GM19397 (cell line): ENCODE data around the gene NPHS1.
"Not testable (repeated sequence)": the region's sequence is repeated elsewhere in the genome, so short reads cannot be mapped to it uniquely, and the experiment has no call there.

ENCODE experiments used
- ATAC-seq: cut with Tn5 transposase; IDR thresholded peaks from one replicate; pipeline ENCODE4 v1.9.1; 2021; ENCODE audit warnings: mild to moderate bottlenecking, moderate library complexity; ENCODE audit not compliant: unreplicated experiment

Gene NPHS1

DNA sequence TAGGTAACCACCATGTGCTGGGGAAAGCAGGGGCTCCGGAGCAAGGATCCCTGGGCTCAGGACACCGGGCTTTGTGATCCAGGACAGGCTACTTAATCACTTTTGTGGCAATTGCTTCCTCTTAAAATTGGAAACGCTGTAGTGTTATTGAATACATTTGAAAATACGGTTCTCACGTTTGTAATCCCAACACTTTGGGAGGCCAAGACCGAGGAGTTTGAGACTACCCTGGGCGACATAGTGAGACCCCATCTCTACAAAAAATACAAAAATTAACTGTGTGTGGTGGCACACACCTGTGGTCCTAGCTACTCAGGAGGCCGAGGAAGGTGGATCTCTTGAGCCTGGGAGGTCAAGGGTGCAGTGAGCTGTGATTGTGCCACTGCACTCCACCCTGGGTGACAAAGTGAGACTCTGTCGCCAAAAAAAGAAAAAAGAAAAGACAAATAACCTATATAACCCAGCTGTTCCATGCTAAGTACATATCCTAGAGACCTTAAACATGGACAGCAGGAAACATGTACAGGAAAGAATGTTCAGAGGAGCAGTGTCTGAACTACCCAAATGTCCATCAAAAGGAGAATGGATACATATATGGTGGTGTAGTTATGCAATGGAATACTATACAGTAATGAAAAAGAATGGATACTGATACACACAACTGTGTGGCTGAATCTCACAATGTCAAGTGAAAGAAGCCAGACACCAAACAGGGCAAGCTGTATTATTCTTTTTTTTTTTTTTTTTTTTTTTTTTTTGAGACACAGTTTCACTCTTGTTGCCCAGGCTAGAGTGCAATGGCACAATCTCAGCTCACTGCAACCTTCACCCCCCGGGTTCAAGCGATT, 39.0 kb downstream of the NPHS1 start:
- ATAC-seq, result no peak

DNA sequence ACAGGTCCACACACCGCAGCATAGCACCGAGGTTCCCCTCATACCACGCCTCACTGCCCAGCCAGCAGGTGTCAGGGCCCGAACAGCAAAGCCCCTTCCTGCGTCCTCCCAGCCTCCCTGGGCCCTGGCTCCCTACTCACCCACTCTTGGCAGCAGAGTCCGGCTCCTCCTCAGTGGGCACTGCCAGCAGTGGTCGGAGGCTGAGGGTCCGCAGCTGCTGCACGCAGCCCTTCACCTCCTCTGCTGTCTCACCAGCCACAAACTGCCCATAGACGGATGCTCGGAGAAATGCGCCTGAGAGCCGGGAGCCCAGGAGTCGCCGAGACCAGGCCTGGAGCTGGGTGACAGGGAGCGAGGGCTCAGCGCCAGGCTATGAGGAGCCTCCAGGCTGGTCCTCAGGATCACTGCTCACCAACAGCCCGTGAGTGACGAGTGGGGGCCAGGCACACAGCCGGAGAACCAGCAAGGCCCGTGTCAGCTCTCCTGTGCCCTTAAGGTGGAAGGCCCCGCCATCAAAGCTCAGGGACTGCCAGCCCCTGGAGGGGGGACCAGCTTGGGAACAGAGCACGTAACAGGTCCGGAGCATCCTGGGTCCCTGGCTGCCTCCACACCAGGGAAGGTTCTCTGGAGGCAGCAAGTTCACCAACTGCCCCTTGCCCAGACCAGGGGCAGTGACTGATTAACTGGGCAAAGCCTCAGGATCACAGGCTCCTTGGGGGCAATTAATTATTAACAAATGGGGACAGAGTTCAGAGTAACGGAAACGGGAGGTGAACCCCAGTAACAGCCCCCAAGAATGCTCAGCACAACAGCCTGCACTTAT, 39.9 kb downstream of the NPHS1 start, which contains the start of gene PRODH2:
Gene PRODH2, minus strand, starts transcription at position 626 of the 823 bp plus-strand sequence. Its CDS starts 40 bp downstream, at position 586.
- ATAC-seq, result no peak

DNA sequence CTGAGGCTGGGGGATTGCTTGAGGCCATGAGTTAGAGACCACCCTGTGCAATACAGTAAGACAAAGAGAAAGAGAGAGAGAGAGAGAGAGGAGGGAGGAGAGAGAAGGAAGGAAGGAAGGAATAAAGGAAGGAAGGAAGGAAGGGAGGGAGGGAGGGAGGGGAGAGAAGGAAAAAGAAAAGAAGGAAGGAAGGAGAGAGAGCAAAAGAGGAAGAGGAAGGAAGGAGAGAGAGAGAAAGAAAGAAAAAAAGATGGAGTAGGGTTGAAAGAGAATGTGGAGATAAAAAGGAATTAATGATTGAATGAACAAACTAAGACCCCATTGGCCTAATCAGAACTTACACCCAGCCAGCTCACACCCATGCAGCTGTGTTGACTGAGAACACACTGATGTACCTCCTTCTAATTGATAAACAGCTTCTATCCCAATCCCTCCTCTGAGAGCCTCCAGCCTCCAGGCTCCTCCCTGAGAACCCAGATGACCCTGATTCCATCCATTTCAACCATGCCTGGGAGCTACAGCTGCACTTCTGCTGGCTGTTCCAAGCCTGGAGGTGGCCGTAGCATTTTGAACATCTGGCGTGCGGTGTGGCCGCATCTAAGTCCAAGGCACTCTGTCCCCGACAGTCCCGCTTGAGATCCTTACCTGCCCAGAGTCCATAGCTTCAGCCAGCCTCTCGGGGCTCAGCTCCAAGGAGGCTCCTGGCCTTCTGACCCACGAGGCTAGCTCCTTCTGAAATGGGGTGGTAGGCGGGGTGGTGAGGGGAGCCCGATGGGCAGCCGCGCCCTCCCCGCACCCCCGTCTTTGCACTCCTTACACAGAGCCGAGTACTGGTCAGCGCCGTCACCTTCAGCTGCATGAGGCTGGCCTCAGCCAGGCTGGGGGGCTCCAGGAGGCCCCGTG, 40.7 kb downstream of the NPHS1 start:
- no peak for ATAC-seq

DNA sequence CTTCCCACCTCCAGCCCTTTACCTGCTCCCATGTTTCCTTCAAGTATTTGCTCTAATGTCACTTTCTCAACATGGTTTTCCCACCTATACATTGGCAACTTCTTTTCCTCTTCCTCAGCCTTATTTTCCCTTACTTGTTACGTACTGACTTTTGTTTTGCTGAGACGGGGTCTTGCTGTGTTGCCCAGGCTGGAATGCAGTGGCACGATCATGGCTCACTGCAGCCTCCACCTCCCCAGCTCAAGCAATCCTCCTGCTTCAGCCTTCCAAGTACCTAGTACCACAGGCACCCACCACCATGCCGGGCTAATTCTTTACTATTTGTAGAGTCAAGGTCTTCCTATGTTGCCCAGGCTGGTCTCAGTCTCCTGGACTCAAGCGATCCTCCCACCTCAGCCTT, 44.7 kb downstream of the NPHS1 start:
- no peak for ATAC-seq

GRCh38 chr19:35806597-35806996, 45.7 kb downstream of the NPHS1 start:
- no peak for ATAC-seq

DNA sequence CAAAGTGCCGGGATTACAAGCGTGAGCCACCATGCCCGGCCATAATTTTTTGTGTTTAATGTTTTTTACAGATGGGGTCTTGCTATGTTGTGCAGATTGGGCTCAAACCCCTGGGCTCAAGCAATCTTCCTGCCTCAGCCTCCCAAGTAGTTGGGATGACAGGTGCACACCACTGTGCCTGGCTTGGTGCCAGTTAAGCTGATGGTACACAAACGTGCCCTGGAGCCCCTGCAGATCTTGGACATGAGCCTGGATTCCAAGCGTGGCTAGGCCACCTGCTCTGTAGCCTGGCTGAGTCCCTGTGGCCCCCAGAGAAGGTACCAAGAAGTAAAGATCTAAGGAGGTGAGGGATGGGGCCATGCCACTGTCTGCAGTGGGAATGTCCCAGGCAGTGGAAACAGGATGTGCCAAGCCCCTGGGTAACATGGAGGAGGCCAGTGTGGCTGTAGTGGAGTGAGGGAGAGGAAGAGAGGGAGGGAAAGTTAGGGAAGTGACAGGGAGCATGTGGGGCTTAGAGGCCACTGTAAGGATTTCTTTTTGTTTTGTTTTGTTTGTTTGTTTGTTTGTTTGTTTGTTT, 46.7 kb downstream of the NPHS1 start:
- no peak for ATAC-seq

GRCh38 chr19:35801828-35802227, 50.5 kb downstream of the NPHS1 start:
- ATAC-seq, result no peak

DNA sequence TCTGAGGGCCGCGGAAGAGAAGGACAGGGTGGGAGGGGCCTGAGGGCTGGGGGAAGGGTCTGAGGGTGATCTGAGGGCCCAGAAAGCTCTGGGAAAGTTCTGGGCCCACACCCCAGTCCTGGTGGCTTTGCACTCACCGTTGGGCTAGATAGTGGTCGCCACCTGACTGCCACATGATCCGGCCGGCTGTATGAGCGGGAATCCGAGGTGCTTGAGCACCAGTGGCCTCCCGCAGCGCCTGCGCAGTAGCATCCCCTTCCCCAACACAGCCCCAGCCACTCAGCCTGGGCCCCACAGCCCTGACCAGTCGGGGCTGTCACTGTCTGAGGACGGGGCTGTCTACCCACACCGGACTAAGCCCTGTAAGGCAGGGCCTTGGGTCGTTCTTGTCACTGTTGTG, 54.6 kb downstream of the NPHS1 start:
- ATAC-seq, result no peak

DNA sequence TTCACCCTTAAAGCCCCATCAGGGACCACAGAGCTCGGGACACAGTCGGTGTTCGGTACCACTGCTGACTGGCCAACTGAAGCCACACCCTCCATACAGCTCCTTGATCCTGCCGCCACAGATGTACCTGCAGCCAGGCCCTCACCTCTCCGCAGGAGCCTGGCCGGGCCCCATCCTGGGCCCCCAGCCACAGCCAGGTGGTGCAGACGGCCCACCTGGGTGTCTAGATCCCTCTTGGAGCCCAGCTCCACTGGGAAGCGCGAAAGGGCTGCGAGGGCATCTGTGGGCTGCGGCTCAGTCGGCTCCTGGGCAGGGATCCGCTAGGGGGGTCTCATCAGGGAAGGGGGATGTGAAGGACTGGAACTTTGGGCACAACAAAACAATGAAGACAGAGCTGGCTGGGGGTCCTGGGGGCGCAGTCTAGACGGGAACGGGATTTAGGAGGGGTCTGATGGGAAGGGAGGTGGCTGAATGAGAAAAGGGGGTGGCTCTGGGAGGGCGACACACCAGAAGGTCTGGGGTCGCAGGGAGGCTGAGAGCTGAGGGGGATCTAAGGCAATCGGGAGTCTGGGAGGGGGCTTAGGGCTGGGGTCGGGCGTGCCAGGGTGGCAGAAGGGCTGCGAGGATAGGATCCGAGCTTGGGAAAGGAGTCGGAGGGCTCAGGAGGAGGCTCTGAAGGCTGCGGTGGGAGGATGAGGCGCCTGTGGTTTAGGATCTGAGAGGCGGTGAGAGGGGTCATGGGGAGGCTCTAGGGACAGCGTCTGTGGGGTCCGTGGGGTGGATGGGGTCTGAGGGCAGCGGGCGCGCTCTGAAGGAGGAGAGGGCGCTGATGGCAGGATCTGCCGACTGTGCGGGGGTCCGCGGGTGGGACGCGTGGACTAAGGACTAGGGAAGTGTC, 55.4 kb downstream of the NPHS1 start:
- no peak for ATAC-seq

DNA sequence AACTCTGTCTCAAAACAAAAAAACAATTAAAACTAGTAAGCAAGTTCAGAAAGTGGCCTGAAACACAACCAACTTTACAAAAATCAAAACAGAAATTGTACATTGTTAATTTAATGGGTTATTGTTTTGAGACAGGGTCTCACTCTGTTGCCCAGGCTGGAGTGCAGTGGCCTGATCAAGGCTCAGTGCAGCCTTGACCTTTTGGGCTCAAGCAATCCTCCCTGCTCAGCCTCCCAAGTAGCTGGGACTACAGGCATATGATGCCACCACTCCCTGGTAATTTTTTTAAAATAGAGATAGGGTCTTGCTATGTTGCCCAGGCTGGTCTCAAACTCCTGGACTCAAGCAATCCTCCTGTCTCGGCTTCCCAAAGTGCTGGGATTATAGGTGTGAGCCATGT, 56.7 kb downstream of the NPHS1 start:
- ATAC-seq, result not testable (repeated sequence)

- ATAC-seq, result no peak
Observed at GRCh38 chr19:35793381-35794165, 58.7 kb downstream of the NPHS1 start.

DNA sequence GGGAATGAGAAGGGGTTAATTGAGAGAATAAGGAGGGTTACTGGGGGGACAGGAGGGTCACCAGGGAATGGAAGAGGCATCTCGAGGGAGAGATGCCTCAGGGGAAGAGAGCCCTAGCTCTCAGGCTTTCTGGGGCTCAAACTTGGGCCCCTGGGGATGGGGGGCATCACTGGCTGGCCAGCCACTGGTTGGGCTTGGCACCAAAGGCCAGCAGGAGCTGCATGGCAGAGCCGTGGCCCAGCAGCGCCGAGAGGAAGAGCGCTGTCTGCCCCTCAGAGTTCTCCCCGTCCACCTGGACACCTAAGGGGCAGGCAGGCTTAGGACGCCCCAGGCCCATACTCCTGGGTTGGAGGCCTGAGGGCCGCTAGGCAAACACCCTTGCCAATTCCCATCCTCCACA, 59.4 kb downstream of the NPHS1 start:
- ATAC-seq, result no peak

DNA sequence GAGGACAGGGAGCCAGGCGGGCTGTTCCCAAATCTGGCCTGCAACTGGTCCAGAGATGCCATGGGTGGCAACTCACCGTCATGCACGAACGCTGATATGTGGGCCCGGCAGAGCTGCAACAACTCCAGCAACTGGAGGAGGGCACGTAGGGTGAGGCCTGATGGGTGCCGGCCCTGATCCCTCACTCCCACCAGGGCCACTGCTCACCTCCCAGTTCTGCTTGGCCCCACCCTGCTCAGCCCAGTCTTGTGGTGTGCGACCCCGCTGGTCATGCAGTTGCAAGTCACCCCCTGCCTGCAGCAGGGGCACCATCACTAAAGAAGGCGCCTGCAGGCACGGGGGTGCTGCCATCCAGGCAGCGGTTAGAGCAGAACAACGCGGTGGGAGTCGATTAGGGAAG, 60.0 kb downstream of the NPHS1 start:
- no peak for ATAC-seq

DNA sequence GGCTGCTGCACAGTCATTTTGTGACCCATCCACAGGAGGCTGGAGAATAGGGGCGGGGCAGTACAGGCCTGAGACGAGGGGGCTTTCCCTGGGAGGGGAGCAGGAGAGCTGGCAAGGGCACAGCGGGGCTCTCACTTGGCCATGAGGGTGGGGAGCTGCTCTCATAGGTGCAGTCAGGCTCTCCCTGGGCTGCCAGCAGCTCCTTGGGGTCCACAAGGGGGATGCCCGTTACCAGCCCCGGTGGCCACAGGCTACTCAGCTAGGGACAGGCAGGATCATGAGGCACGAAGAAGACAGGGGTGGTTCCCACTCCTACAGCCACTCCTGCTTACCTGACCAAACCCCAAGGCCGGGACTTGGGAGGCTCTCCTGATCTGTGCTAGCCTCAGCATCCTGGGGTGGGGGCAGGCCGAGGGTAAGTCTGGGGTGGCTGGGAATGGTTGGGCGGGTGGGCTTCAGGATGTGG, 60.5 kb downstream of the NPHS1 start:
- no peak for ATAC-seq

DNA sequence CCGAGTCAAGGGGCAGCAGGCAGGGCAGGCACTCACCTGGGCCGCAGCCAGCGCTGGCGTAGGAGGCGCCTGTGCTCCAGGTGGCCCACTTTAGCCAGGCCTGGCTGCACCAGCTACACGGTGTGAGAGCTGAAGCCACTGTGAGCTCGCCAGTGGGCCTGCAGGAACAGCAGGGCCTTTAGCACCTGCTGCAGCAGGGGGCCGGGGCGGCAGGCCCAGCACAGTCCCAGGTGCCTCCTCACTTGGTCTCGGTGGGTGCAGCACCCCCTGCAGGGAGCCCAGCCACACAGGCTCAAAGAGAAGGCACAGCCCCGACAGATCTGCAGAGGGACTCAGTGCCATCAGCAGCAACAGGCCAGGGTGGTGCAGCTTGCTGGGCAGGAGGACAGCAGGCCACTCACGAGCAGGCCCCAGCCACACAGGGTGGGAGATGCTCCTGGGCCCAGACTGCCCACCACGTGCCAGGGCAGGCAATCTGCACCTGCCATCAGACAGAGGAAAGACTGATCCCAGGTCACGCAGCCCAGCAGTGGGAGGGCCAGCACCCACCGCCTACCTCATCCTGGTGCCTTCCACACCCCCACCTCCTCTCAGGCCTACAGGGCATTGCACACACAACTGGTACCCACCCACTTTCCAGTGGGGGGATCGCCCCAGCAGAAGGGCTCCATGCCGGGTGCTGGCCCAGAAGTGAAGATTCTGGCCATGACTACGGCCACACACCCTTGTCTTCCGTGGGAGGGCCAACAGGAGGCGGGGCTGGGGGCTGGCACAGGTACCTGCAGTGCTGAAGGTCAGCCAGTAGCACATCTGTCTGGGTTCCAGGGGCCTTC, 61.1 kb downstream of the NPHS1 start:
- no peak for ATAC-seq

DNA sequence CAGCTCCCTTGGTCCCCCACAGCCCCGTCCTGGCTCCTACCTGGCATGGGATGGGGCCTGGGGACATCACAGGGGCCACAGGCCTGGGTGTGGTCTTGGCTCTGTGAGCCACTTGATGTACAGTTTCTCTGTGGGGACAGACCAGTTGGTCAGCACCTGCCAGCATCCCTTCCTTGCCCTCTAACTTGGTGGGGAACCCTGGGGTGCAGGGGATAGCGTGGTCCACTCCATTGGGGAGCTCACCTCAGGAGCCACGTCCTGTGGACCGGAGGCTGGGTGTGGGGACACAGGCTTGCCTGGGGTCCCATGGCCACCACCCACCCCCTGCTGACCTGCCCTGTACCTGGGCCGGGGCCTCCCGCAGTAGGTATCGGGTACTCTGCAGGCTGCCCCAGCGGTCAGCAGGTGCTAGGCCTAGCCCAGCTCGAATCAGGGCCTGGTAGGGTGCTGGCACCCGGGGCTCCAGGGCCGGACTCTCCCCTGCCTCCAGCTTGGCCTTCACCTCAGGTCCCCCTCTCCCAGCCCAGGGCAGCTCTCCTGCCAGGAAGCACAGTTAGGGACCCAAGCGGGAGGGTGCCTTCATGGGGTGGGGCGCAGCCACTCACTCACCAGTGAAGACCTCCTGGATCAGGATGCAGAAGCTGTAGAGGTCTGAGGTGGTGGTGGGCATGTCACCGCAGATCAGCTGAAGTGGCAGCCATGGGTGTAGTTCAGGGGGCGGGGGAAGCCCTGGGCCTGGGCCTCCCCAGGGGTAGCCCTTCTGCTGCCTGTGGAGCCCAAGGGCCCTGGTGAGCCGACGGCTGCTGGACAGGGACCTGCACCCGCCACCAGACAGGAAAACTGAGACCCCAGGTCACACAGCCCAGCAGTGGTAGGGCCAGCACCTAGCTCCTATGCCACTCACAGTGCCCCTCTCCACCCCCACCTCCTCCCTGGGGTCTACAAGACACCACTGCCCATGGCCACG, 62.0 kb downstream of the NPHS1 start:
- ATAC-seq, result no peak
